Keratinocyte (primary cell): Measurements from ENCODE around the gene CNTNAP2.

Experiments
- CTCF ChIP-seq, 3 experiments: IDR thresholded peaks in 1 of 3; conservative IDR thresholded peaks in 1 of 3; optimal IDR thresholded peaks in 1 of 3; 2 replicates in 2 of 3; 3 replicates in 1 of 3; pipeline versions ENCODE3 to v1.5.1; 2011; ENCODE audit warnings: low read length in 3 of 3, mild to moderate bottlenecking in 3 of 3, moderate library complexity in 2 of 3, control low read depth in 1 of 3, inconsistent platforms in 1 of 3; ENCODE audit not compliant: insufficient read depth in 2 of 3; ENCODE audit errors: extremely low read depth in 1 of 3
- EZH2 ChIP-seq: IDR thresholded peaks from one replicate; pipeline ENCODE4 v1.6.1; 2012; ENCODE audit warnings: inconsistent platforms, mild to moderate bottlenecking, low read length, moderate library complexity

GRCh38 chr7:146892151-146892550 lies 775.5 kb downstream of the CNTNAP2 start:
- TF ChIP-seq EZH2 = no peak
- TF ChIP-seq CTCF (optimal IDR thresholded peaks at IDR 0.05 in 1 of 3, IDR thresholded peaks at IDR 0.05 in 1 of 3, conservative IDR thresholded peaks at IDR 0.05 in 1 of 3; ENCODE audit: extremely low read depth in 1 of 3, insufficient read depth in 2 of 3, low read length in 3 of 3) = no peak
